K562 (cell line): ENCODE results near the gene LY6G6D. TPM values are rescaled to one million over a fixed set of nuclear protein-coding genes. Genes with fewer than 3 reads are reported as not detected.
A peak's percentile ranks its signal among the peaks of the same experiment; 100 is the strongest.

Experiments used
- ATAC-seq: fragments of 200-7000 bp; cut with Tn5 transposase; 3 replicates; pipeline ENCODE4 v1.9.1; 2020; ENCODE audit warnings: moderate library complexity
- BruUV-seq: library from RNA; stranded (reverse); fragments of 400-500 nt; replicated peaks from 2 replicates; lab custom pipeline; 2021; lab: Mats Ljungman, UMichigan
- CTCF ChIA-PET: fragments of 300-600 bp; formaldehyde crosslinking; extraction: SDS; loops from one replicate; lab custom pipeline; 2021; ENCODE audit warnings: low intra/inter-chr PET ratio; lab: Yijun Ruan, JAX
- POLR2A ChIA-PET: fragments of 300-600, 350-650 bp; sonication (Branson Sonifier 250); formaldehyde crosslinking; extraction: SDS; loops from one replicate; lab custom pipeline; 2021; ENCODE audit warnings: antibody characterized with exemption, inconsistent platforms; lab: Yijun Ruan, JAX
- DNase-seq, 4 experiments: peaks; one replicate each; pipeline versions ENCODE4 v3.0.0 to v3.0.0-alpha.2; 2011 to 2018; ENCODE audit warnings: low spot score in 3 of 4, mixed read lengths in 3 of 4; ENCODE audit errors: extremely low read depth in 1 of 4
- FAIRE-seq: peaks from 2 replicates; lab custom pipeline; 2011; peaks lifted over from hg19 to GRCh38; lab: Jason Lieb, UNC
- H2AFZ ChIP-seq: 2 replicates; pipeline ENCODE4 v1.6.0; 2011; ENCODE audit warnings: low read depth, low read length, control low read depth, inconsistent platforms
- H3K27ac ChIP-seq: fragments of 200-600 bp; 3 replicates; pipeline ENCODE4 v1.8.0; 2011; ENCODE audit warnings: low read depth, mild to moderate bottlenecking, control low read depth, inconsistent platforms, low read length, moderate library complexity, mixed read lengths; ENCODE audit errors: extremely low read depth
- H3K27me3 ChIP-seq, 2 experiments: fragments of 300-600 bp in 1 of 2; 2 replicates in 1 of 2; 3 replicates in 1 of 2; pipeline versions ENCODE4 v1.6.0 to v1.8.0; 2011; ENCODE audit warnings: inconsistent platforms in 2 of 2, low read length in 2 of 2, mild to moderate bottlenecking in 1 of 2, mixed read lengths in 1 of 2, moderate library complexity in 1 of 2; ENCODE audit not compliant: control insufficient read depth in 2 of 2, insufficient read depth in 2 of 2
- H3K36me3 ChIP-seq: fragments of 300-600 bp; 3 replicates; pipeline ENCODE4 v1.8.0; 2011; ENCODE audit warnings: mild to moderate bottlenecking, low read length, inconsistent platforms; ENCODE audit not compliant: control insufficient read depth, insufficient read depth
- H3K4me1 ChIP-seq, 2 experiments: fragments of 200-600 bp in 1 of 2; replicated peaks in 1 of 2; 2 replicates in 1 of 2; 3 replicates in 1 of 2; pipeline versions ENCODE4 v1.5.1 to v1.8.0; 2011; ENCODE audit warnings: inconsistent platforms in 2 of 2, low read length in 2 of 2, mild to moderate bottlenecking in 1 of 2, mixed read lengths in 1 of 2, moderate library complexity in 1 of 2; ENCODE audit not compliant: control insufficient read depth in 2 of 2, insufficient read depth in 2 of 2
- H3K4me2 ChIP-seq: 2 replicates; pipeline ENCODE4 v1.6.1; 2011; ENCODE audit warnings: low read length, control low read depth, inconsistent platforms, mixed read lengths; ENCODE audit not compliant: insufficient read depth
- H3K4me3 ChIP-seq: fragments of 200-600 bp; sonication (generic), shearing (Covaris generic); 2 replicates; pipeline ENCODE4 v1.5.1; 2016; ENCODE audit warnings: control low read depth, inconsistent platforms
- H3K79me2 ChIP-seq: fragments of 200-600 bp; 3 replicates; pipeline ENCODE4 v1.8.0; 2011; ENCODE audit warnings: low read length, inconsistent platforms; ENCODE audit not compliant: control insufficient read depth, insufficient read depth
- H3K9ac ChIP-seq, 2 experiments: 2 replicates each; pipeline versions ENCODE4 v1.6.0 to v1.6.1; 2011; ENCODE audit warnings: low read depth in 2 of 2, low read length in 2 of 2, control low read depth in 1 of 2, inconsistent platforms in 1 of 2, mild to moderate bottlenecking in 1 of 2, mixed read lengths in 1 of 2; ENCODE audit not compliant: insufficient read depth in 1 of 2
- H3K9me1 ChIP-seq: one replicate; pipeline ENCODE4 v1.6.0; 2011; ENCODE audit warnings: inconsistent platforms, mild to moderate bottlenecking, low read length, moderate library complexity; ENCODE audit not compliant: control insufficient read depth, insufficient read depth
- H3K9me3 ChIP-seq: replicated peaks from 2 replicates; pipeline ENCODE4 v1.5.1; 2011; ENCODE audit warnings: low read depth, low read length, inconsistent platforms; ENCODE audit not compliant: control insufficient read depth, insufficient read depth
- H4K20me1 ChIP-seq: replicated peaks from 2 replicates; pipeline ENCODE4 v1.6.1; 2011; ENCODE audit warnings: low read length, inconsistent platforms, mixed read lengths; ENCODE audit not compliant: control insufficient read depth, insufficient read depth
- CBX2 ChIP-seq: fragments of 200-600 bp; sonication (generic); IDR thresholded peaks from one replicate; pipeline ENCODE4 v1.6.1; 2012; ENCODE audit warnings: mild to moderate bottlenecking, low read length, inconsistent platforms; ENCODE audit not compliant: insufficient read depth, poor library complexity, severe bottlenecking
- ESRRA ChIP-seq: fragments of 450-650 bp; IDR thresholded peaks from 2 replicates; pipeline ENCODE4 v1.6.1; 2014; ENCODE audit warnings: low read depth, mild to moderate bottlenecking, moderate library complexity, borderline replicate concordance
- JUN ChIP-seq, 2 experiments: sonication (generic) in 1 of 2; formaldehyde crosslinking in 1 of 2; IDR thresholded peaks; 2 replicates each; pipeline versions ENCODE4 v1.6.1 to v1.8.0; 2012 to 2022; ENCODE audit warnings: borderline replicate concordance in 2 of 2, mild to moderate bottlenecking in 2 of 2, improper control_type of control experiment in 1 of 2, low read depth in 1 of 2, low read length in 1 of 2, missing genetic modification reagents in 1 of 2
- MIER1 ChIP-seq: fragments of 450-650 bp; IDR thresholded peaks from 2 replicates; pipeline ENCODE4 v1.6.1; 2016; ENCODE audit warnings: antibody characterized with exemption, mild to moderate bottlenecking, low read depth
- NFIX ChIP-seq: fragments of 250-450 bp; sonication (Bioruptor Pico); IDR thresholded peaks from 2 replicates; pipeline ENCODE4 v1.4.0; 2020; ENCODE audit warnings: low read depth, mild to moderate bottlenecking, moderate library complexity
- PPARD ChIP-seq: fragments of 250-450 bp; sonication (Bioruptor Pico); IDR thresholded peaks from 2 replicates; pipeline ENCODE4 v1.8.0; 2022; ENCODE audit warnings: inconsistent platforms, mild to moderate bottlenecking, moderate library complexity
- PTRF ChIP-seq: fragments of 450-650 bp; IDR thresholded peaks from 2 replicates; pipeline ENCODE4 v1.6.1; 2016; ENCODE audit warnings: mild to moderate bottlenecking, missing genetic modification characterization, missing compliant biosample characterization
- RBM14 ChIP-seq: fragments of 200-400 bp; formaldehyde crosslinking; IDR thresholded peaks from 2 replicates; pipeline ENCODE4 v1.6.1; 2018; ENCODE audit warnings: low read depth, mild to moderate bottlenecking, low read length, moderate library complexity, borderline replicate concordance; ENCODE audit not compliant: insufficient read depth
- TEAD1 ChIP-seq, 2 experiments: fragments of 450-650 bp in 1 of 2; sonication (generic) in 1 of 2; formaldehyde crosslinking; IDR thresholded peaks; 2 replicates each; pipeline versions ENCODE4 v1.4.0 to v1.8.0; 2020 to 2022; ENCODE audit warnings: mild to moderate bottlenecking in 2 of 2, missing genetic modification reagents in 1 of 2
- TRIM24 ChIP-seq, 2 experiments: fragments of 450-650 bp; IDR thresholded peaks; 2 replicates each; pipeline ENCODE4 v1.6.1; 2016
- WGBS: fragments of 100-300 bp; shearing (Covaris generic); methylation state at CpG from one replicate; pipeline ENCODE4 v1.1.6; 2016; ENCODE audit warnings: low coverage, mixed read lengths; ENCODE audit not compliant: insufficient coverage; ENCODE audit errors: missing lambda C conversion rate; 5-methylcytosine and 5-hydroxymethylcytosine counted together
- in situ Hi-C: fragments of 300-500 bp; cut with MboI; formaldehyde crosslinking; loops from 4 replicates; pipeline ENCODE4 v1.15.0; 2018; ENCODE audit warnings: inconsistent platforms, mixed read lengths
- intact Hi-C: fragments of 100-400 bp; cut with micrococcal nuclease; formaldehyde crosslinking; loops from 2 replicates; pipeline ENCODE4 v1.14.2; 2022
- polyA plus RNA-seq, 8 experiments: library from polyadenylated mRNA; depleted of rRNA in 4 of 8; stranded (reverse) in 5 of 8; unstranded in 3 of 8; fragments of >200 nt; fragmentation: Nextera tagmentation in 2 of 8; fragmentation: Illumina TruSeq in 1 of 8; extraction: Ambion mirVana in 2 of 8; extraction: Trizol in 1 of 8; gene quantifications; 2 replicates each; pipeline versions ENCODE4 v1.2.1 to v1.2.3, GENCODE V29; 2011 to 2014; ENCODE audit warnings: inconsistent platforms in 1 of 8, missing spikeins in 1 of 8
- total RNA-seq, 7 experiments: library from RNA; depleted of rRNA in 6 of 7; stranded (reverse); fragments of >200 nt in 6 of 7; fragmentation: Illumina TruSeq in 2 of 7; extraction: Trizol in 2 of 7; gene quantifications; 2 replicates each; pipeline versions ENCODE4 v1.2.1 to v1.2.3, GENCODE V29; 2011 to 2021; ENCODE audit warnings: low replicate concordance in 1 of 7
- TF ChIP-seq, protein P1 (sequence below): sonication (generic); formaldehyde crosslinking; IDR thresholded peaks from 2 replicates; pipeline ENCODE4 v1.8.0; 2022; ENCODE audit warnings: missing genetic modification reagents, mild to moderate bottlenecking, borderline replicate concordance

Gene LY6G6D
- total and polyA plus RNA-seq, 9 of the 15 experiments (the other 6 are each of a cell fraction or from before 2014, with no cell fraction given) = 0.30 to 0.38 TPM; not detected in 7

DNA sequence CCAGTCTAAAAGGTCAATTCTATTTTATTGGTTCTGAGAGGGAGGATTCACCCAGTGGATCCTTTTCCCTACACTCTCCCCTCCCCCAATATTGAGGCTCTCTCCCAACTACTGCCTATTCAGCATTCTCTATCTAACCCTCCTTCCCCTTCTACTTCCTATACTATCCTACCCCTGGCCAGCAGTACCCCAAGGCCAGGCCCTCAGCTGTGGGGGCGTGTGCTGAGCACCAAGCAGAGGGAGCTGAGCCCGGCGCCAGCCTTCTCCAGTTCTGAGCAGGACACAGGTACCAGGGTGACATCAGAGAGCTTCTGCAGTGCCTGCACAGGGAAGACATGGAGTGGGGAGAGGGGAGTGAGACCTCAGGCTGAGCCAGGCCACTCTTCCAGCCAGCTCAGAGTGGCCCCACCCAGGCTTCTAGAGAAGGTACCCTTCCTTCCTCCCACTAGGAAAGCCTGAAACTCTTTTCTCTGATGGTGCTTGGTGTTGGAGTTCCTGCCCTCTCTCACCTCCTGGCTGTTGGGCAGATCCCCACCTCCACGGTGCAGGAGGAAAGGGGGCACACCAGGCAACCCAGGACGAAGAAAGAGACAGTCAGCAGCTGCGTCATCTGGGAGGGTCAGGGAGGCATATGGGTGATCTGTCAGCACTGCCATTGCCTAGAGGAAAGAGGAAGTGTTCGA is 12.0 kb downstream of the LY6G6D start (continued):
- TF ChIP-seq PPARD (CRISPR knock-in tag) (no peak), ESRRA (no peak), CBX2 (no peak)

DNA sequence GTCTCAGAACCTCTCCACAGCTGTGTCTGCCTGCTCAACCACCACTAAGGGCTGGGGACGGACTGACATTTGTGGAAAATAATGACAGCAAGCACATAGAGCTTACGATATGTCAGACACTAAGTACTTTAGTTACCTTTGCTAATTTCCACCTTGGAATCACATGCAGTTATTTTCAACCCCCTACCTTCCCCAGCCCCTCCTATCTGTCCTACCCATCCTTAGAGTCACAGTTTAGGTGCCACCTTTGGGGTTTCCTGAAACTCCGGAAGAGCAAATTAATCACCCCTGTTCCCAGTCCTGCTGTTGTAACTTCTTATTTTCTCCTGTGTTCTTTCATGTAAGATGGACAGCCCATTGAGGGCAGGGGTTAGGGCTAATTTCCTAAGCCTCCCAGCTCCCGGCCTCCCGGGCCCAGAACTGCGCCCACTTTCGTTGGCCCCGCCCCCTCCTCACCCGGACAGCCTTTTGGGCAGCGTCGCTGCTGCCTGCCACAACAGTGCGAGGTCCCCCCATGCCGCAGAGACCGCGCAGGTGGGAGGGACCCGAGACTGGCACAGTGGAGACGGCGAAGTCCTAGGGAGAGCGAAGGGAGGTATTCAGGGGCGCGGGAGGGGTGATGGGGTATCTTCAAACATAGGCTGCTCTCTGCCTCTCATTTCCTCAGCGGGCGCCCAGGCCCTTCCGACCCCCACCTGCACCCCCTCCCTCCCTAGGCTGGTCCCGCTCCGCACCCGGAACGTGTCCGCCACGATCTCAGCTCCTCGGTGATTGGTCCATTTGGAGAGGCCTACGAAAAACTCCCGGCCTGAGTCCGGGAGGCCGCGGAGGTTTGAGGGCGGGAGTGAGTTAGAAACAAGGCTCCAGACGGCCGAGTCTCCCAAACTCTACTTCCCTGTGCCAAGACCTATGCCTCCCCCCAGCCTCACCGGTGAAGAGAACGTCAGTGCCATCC is 12.8 kb downstream of the LY6G6D start:
- ChIA-PET POLR2A (interaction anchor here (0.5 to 15.0 kb wide), 23 partner anchors 7 to 376 kb away, joined by 3 to 236 read pairs (median 3); partner anchors contain the start of genes ABHD16A, BAG6, C6orf47 and CLIC1), CTCF (interaction anchor here (2.0 kb wide), 1 partner anchor 42 kb away, joined by 18 read pairs; no protein-coding TSS in a partner anchor)
- BruUV-seq = no TSS peak
- peak overlapping the region; percentile 38 to 82 for H3K9ac ChIP-seq
- FAIRE-seq (peak; percentile 82), ATAC-seq (no peak), DNase-seq (no peak)
- H3K4me1 ChIP-seq = peaks cover 44 to 69% of the 10 kb centered on the region in 2 experiments
- H3K4me3 ChIP-seq = no peak overlapping the region
- H3K4me2 ChIP-seq = peak overlapping the region; percentile 37
- H3K79me2 ChIP-seq = peaks cover 25% of the 10 kb centered on the region
- in situ Hi-C loops = no loop called here
- peaks cover 5% of the 10 kb centered on the region for H3K9me1 ChIP-seq
- H2AFZ ChIP-seq = peak overlapping the region; percentile 71
- peak overlapping the region; percentile 64 for H3K27ac ChIP-seq
- H3K36me3 ChIP-seq = peaks cover 55% of the 10 kb centered on the region
- WGBS = 94% methylated on average over 39 of the region's 41 CpGs
- intact Hi-C loops = loop anchor here (2.0 kb wide), 1 partner anchor 99 kb away; the partner anchor contains the start of gene HSPA1B
- H3K27me3 ChIP-seq = no peaks in the 10 kb centered on the region
- no peaks in the 10 kb centered on the region for H3K9me3 ChIP-seq
- H4K20me1 ChIP-seq = no peaks in the 10 kb centered on the region
- 0 out of 2 replicates have a peak, but pooled peaks have one; percentile 78 for TF ChIP-seq RBM14
- TF ChIP-seq TEAD1 (CRISPR knock-in tag; IDR thresholded peaks at IDR 0.05) = peak in 1 of 2 experiments; percentile 70; a peak in 2 of 4 replicates
- peak; percentile 6; the same call in 1 of the 2 replicates for TF ChIP-seq MIER1
- peak in 1 of 2 experiments; percentile 26; a peak in 1 of 4 replicates for TF ChIP-seq TRIM24 (IDR thresholded peaks at IDR 0.05)
- TF ChIP-seq JUN (IDR thresholded peaks at IDR 0.05; ENCODE audit: borderline replicate concordance, low read depth, low read length) = no peak
- TF ChIP-seq JUN (CRISPR knock-in tag; IDR thresholded peaks at IDR 0.05; ENCODE audit: borderline replicate concordance) = no peak
- TF ChIP-seq PTRF (tag) = no peak
- no peak for TF ChIP-seq NFIX (CRISPR knock-in tag)
- TF ChIP-seq, protein P1, sequence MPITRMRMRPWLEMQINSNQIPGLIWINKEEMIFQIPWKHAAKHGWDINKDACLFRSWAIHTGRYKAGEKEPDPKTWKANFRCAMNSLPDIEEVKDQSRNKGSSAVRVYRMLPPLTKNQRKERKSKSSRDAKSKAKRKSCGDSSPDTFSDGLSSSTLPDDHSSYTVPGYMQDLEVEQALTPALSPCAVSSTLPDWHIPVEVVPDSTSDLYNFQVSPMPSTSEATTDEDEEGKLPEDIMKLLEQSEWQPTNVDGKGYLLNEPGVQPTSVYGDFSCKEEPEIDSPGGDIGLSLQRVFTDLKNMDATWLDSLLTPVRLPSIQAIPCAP (CRISPR knock-in tag) = no peak
